Islet precursor cell (in vitro differentiated cells): ENCODE data around the gene TBC1D3.
"Not testable (repeated sequence)": the region's sequence is repeated elsewhere in the genome, so short reads cannot be mapped to it uniquely, and the experiment has no call there.

Experiments
- DNase-seq: peaks from one replicate; pipeline ENCODE4 v3.0.0-alpha.2; 2018

The TBC1D3 gene

GRCh38 chr17:38192455-38192854 lies at the start of gene TBC1D3:
Gene TBC1D3, minus strand, starts transcription at chr17:38192555. Its CDS starts 1,526 bp downstream, at chr17:38191029.
- not testable (repeated sequence) for DNase-seq

DNA sequence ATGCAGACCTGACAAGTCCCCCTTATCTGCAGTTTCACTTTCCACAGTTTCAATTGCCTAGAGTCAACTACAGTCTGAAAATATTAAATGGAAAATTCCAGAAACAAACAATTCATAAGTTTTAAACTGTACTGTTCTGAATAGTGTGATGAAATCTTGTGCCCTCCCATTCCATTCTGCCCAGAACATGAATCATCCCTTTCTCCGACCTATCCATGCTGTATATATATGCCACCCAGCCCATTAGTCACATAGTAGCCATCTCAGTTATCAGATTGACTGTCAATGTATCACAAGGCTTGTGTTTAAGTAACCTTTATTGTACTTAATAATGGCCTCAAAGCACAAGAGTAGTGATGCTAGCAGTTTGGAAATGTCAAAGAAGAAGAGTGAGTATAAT lies 40.4 kb upstream of the TBC1D3 start:
- not testable (repeated sequence) for DNase-seq

- not testable (repeated sequence) for DNase-seq
Observed at GRCh38 chr17:38225844-38226495, 33.6 kb upstream of the TBC1D3 start.

GRCh38 chr17:38220867-38221266 lies 28.5 kb upstream of the TBC1D3 start:
- DNase-seq = not testable (repeated sequence)

- DNase-seq = not testable (repeated sequence)
Observed at GRCh38 chr17:38200271-38200670, 7.9 kb upstream of the TBC1D3 start.

- DNase-seq = not testable (repeated sequence)
Observed at GRCh38 chr17:38134860-38135259, 57.5 kb downstream of the TBC1D3 start.
